ENCODE results near the gene TCF4.

The TCF4 gene

GRCh38 chr18:55515941-55516710 lies 71.9 kb downstream of the TCF4 start:
- H3K27me3 Mint-ChIP-seq = no peaks in the 10 kb centered on the region
- peaks cover under 1% of the 10 kb centered on the region for H3K4me1 Mint-ChIP-seq (ENCODE audit: low read depth)

GRCh38 chr18:55515214-55515613 lies 72.8 kb downstream of the TCF4 start:
- H3K36me3 Mint-ChIP-seq (ENCODE audit: low read depth) = no peaks in the 10 kb centered on the region
- H3K27ac Mint-ChIP-seq = no peak overlapping the region
- no peak overlapping the region for H3K4me3 Mint-ChIP-seq

More at GRCh38 chr18:55515941-55516710, 71.9 kb downstream of the TCF4 start:
- Mint-ChIP-seq H3K36me3 (ENCODE audit: low read depth) (no peaks in the 10 kb centered on the region), H3K4me3 (no peak overlapping the region), H3K9me3 (peaks cover 6% of the 10 kb centered on the region), H3K27ac (no peak overlapping the region)
- intact Hi-C loops (cut with micrococcal nuclease) = loop anchor here (10.0 kb wide), 1 partner anchor 271 kb away; no protein-coding TSS in a partner anchor

GRCh38 chr18:55513161-55513560 lies 74.8 kb downstream of the TCF4 start:
- Mint-ChIP-seq H3K4me3 (no peak overlapping the region), H3K27ac (no peak overlapping the region), H3K9me3 (peaks cover 6% of the 10 kb centered on the region), H3K36me3 (ENCODE audit: low read depth) (no peaks in the 10 kb centered on the region), H3K27me3 (no peaks in the 10 kb centered on the region), H3K4me1 (ENCODE audit: low read depth) (peaks cover 17% of the 10 kb centered on the region)
- intact Hi-C loops (cut with micrococcal nuclease) = loop anchor here (5.0 to 10.0 kb wide), 2 partner anchors 36 to 268 kb away; no protein-coding TSS in a partner anchor

More at GRCh38 chr18:55515214-55515613, 72.8 kb downstream of the TCF4 start:
- H3K9me3 Mint-ChIP-seq = peaks cover 6% of the 10 kb centered on the region
- H3K27me3 Mint-ChIP-seq = no peaks in the 10 kb centered on the region
- intact Hi-C loops (cut with micrococcal nuclease) = loop anchor here (10.0 kb wide), 1 partner anchor 270 kb away; no protein-coding TSS in a partner anchor
- H3K4me1 Mint-ChIP-seq (ENCODE audit: low read depth) = peaks cover 9% of the 10 kb centered on the region

GRCh38 chr18:55511277-55511676 lies 76.7 kb downstream of the TCF4 start:
- Mint-ChIP-seq H3K27me3 (no peaks in the 10 kb centered on the region), H3K4me1 (ENCODE audit: low read depth) (peaks cover 21% of the 10 kb centered on the region), H3K36me3 (ENCODE audit: low read depth) (no peaks in the 10 kb centered on the region), H3K27ac (peak overlapping the region; percentile 80), H3K9me3 (no peaks in the 10 kb centered on the region), H3K4me3 (no peak overlapping the region)
- intact Hi-C loops (cut with micrococcal nuclease) = loop anchor here (5.0 to 10.0 kb wide), 2 partner anchors 34 to 266 kb away; no protein-coding TSS in a partner anchor

- H3K4me3 Mint-ChIP-seq = peak overlapping the region; percentile 34
- no peaks in the 10 kb centered on the region for H3K9me3 Mint-ChIP-seq
- H3K27ac Mint-ChIP-seq = peak overlapping the region; percentile 80
Measured at GRCh38 chr18:55510809-55511208, 77.2 kb downstream of the TCF4 start.

GRCh38 chr18:55509631-55510324 lies 78.2 kb downstream of the TCF4 start:
- Mint-ChIP-seq H3K27ac (peak overlapping the region; percentile 80), H3K4me3 (peak overlapping the region; percentile 40), H3K4me1 (ENCODE audit: low read depth) (peaks cover 22% of the 10 kb centered on the region)

More at GRCh38 chr18:55510809-55511208, 77.2 kb downstream of the TCF4 start:
- intact Hi-C loops (cut with micrococcal nuclease) = loop anchor here (5.0 to 10.0 kb wide), 2 partner anchors 34 to 266 kb away; no protein-coding TSS in a partner anchor
- Mint-ChIP-seq H3K36me3 (ENCODE audit: low read depth) (no peaks in the 10 kb centered on the region), H3K27me3 (no peaks in the 10 kb centered on the region), H3K4me1 (ENCODE audit: low read depth) (peaks cover 22% of the 10 kb centered on the region)

GRCh38 chr18:55508651-55509050 lies 79.3 kb downstream of the TCF4 start:
- intact Hi-C loops (cut with micrococcal nuclease) = no loop called here
- no peaks in the 10 kb centered on the region for H3K27me3 Mint-ChIP-seq
- no peak overlapping the region for H3K27ac Mint-ChIP-seq

More at GRCh38 chr18:55509631-55510324, 78.2 kb downstream of the TCF4 start:
- no peaks in the 10 kb centered on the region for H3K27me3 Mint-ChIP-seq
- intact Hi-C loops (cut with micrococcal nuclease) = loop anchor here (5.0 to 10.0 kb wide), 2 partner anchors 32 to 265 kb away; no protein-coding TSS in a partner anchor
- no peaks in the 10 kb centered on the region for H3K9me3 Mint-ChIP-seq
- H3K36me3 Mint-ChIP-seq (ENCODE audit: low read depth) = no peaks in the 10 kb centered on the region

GRCh38 chr18:55506074-55506473 lies 81.9 kb downstream of the TCF4 start:
- intact Hi-C loops (cut with micrococcal nuclease) = no loop called here
- Mint-ChIP-seq H3K9me3 (no peaks in the 10 kb centered on the region), H3K27me3 (no peaks in the 10 kb centered on the region), H3K27ac (no peak overlapping the region), H3K36me3 (ENCODE audit: low read depth) (no peaks in the 10 kb centered on the region), H3K4me1 (ENCODE audit: low read depth) (peaks cover 28% of the 10 kb centered on the region), H3K4me3 (no peak overlapping the region)

More at GRCh38 chr18:55508651-55509050, 79.3 kb downstream of the TCF4 start:
- no peaks in the 10 kb centered on the region for H3K36me3 Mint-ChIP-seq (ENCODE audit: low read depth)
- no peak overlapping the region for H3K4me3 Mint-ChIP-seq
- H3K9me3 Mint-ChIP-seq = no peaks in the 10 kb centered on the region
- peaks cover 22% of the 10 kb centered on the region for H3K4me1 Mint-ChIP-seq (ENCODE audit: low read depth)

- H3K36me3 Mint-ChIP-seq (ENCODE audit: low read depth) = no peaks in the 10 kb centered on the region
- no peak overlapping the region for H3K27ac Mint-ChIP-seq
- H3K4me3 Mint-ChIP-seq = no peak overlapping the region
- peaks cover 15% of the 10 kb centered on the region for H3K4me1 Mint-ChIP-seq (ENCODE audit: low read depth)
- intact Hi-C loops (cut with micrococcal nuclease) = no loop called here
- no peaks in the 10 kb centered on the region for H3K27me3 Mint-ChIP-seq
- no peaks in the 10 kb centered on the region for H3K9me3 Mint-ChIP-seq
Measured at GRCh38 chr18:55504808-55505207, 83.2 kb downstream of the TCF4 start.

- Mint-ChIP-seq H3K4me3 (no peak overlapping the region), H3K4me1 (ENCODE audit: low read depth) (peaks cover 12% of the 10 kb centered on the region), H3K9me3 (no peaks in the 10 kb centered on the region), H3K27me3 (no peaks in the 10 kb centered on the region), H3K36me3 (ENCODE audit: low read depth) (no peaks in the 10 kb centered on the region), H3K27ac (no peak overlapping the region)
- intact Hi-C loops (cut with micrococcal nuclease) = no loop called here
Measured at GRCh38 chr18:55503167-55503820, 84.7 kb downstream of the TCF4 start.

- intact Hi-C loops (cut with micrococcal nuclease) = no loop called here
- Mint-ChIP-seq H3K36me3 (ENCODE audit: low read depth) (no peaks in the 10 kb centered on the region), H3K27ac (no peak overlapping the region), H3K4me1 (ENCODE audit: low read depth) (peaks cover 12% of the 10 kb centered on the region), H3K9me3 (no peaks in the 10 kb centered on the region), H3K4me3 (no peak overlapping the region), H3K27me3 (no peaks in the 10 kb centered on the region)
Measured at GRCh38 chr18:55501982-55502710, 85.8 kb downstream of the TCF4 start.

- Mint-ChIP-seq H3K4me1 (ENCODE audit: low read depth) (peaks cover 11% of the 10 kb centered on the region), H3K9me3 (no peaks in the 10 kb centered on the region), H3K4me3 (no peak overlapping the region), H3K36me3 (ENCODE audit: low read depth) (no peaks in the 10 kb centered on the region), H3K27ac (no peak overlapping the region), H3K27me3 (no peaks in the 10 kb centered on the region)
- intact Hi-C loops (cut with micrococcal nuclease) = no loop called here
Measured at GRCh38 chr18:55501579-55501978, 86.4 kb downstream of the TCF4 start.

Data from dendritic cell treated with granulocyte-macrophage colony-stimulating factor and Interleukin-4, amounts not matched to agents 40 ng/mL and 50 ng/mL, for 4 days (primary cell).